A673 (cell line): Measurements from ENCODE around the gene PRR5.

ENCODE experiments used
- CTCF ChIP-seq: fragments of 300-800, 200-600 bp; sonication (generic); conservative IDR thresholded peaks from 2 replicates; pipeline ENCODE4 v1.5.1; 2017; ENCODE audit warnings: low read depth, mild to moderate bottlenecking, antibody characterized with exemption, low read length, moderate library complexity, mixed read lengths
- EZH2 ChIP-seq: fragments of 200-600 bp; sonication (generic); IDR thresholded peaks from 2 replicates; pipeline ENCODE4 v1.6.1; 2017; ENCODE audit warnings: borderline replicate concordance, low read depth, mild to moderate bottlenecking, mixed read lengths, antibody characterized with exemption, low read length; ENCODE audit not compliant: poor library complexity, severe bottlenecking

GRCh38 chr22:44707178-44707577 is 5.2 kb downstream of the PRR5 start:
- TF ChIP-seq CTCF (no peak), EZH2 (no peak)
